ENCODE data around the gene ETV6.

Gene ETV6

DNA sequence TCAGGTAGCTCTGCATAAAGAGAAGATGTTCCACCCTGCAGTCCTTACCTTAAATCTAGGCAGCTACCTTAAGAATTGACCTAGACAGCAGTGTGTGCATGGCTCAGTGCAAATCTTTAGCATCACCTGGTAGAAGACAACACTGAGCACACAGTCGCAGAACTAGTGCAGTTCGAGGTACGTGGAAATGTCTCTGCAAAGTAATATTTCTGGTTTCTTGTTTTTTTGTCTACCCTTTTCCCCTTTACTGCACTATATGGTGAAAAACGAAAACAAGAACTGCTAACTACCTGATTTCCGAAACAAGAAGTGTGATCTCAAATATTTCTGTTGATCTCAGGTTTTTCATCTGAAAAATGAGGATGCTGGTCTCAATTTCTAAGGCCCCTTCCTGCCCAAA is 82.5 kb downstream of the ETV6 start:
- in situ Hi-C loops (cut with MboI; ENCODE audit: low sequenced_read_pairs): no loop called here

- in situ Hi-C loops (cut with MboI; ENCODE audit: low sequenced_read_pairs): no loop called here
Observed at GRCh38 chr12:11732715-11733114, 83.2 kb downstream of the ETV6 start.

DNA sequence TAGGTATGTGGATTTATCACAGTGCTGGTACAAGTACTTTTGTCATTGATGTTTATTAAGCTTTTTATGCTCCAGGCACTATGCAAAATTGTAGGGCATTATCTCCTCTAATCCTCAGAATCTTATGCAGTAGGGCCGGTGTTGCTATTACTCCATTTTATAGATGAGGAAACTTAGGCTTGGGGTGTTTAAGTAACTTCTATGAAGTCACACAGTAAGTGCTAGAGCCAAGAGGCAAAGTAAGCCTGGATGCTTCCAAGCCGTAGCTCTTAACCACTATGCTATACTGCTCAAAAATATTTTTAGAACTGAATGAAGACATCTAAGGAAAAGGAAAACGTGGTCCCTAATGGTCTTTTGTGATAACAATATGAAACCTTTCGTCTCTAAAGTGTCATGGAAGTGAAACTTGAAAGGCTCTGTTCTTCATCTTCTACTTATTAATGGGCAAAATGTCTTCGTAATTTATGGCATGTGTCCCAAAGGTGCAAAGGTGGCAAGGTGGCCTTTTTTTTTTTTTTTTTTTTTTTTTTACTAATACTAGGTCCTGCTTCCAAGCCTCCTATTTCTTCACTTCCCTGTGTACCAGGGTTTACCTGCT is 85.2 kb downstream of the ETV6 start:
- in situ Hi-C loops (cut with MboI; ENCODE audit: low sequenced_read_pairs): no loop called here

- in situ Hi-C loops (cut with MboI; ENCODE audit: low sequenced_read_pairs): no loop called here
Observed at GRCh38 chr12:11738450-11738849, 89.0 kb downstream of the ETV6 start.

- in situ Hi-C loops (cut with MboI; ENCODE audit: low sequenced_read_pairs): no loop called here
Observed at GRCh38 chr12:11739980-11740577, 90.6 kb downstream of the ETV6 start.

GRCh38 chr12:11741434-11742092 is 92.1 kb downstream of the ETV6 start:
- in situ Hi-C loops (cut with MboI; ENCODE audit: low sequenced_read_pairs): no loop called here

GRCh38 chr12:11743423-11744409 is 94.2 kb downstream of the ETV6 start:
- in situ Hi-C loops (cut with MboI; ENCODE audit: low sequenced_read_pairs): no loop called here

- in situ Hi-C loops (cut with MboI; ENCODE audit: low sequenced_read_pairs): no loop called here
Observed at GRCh38 chr12:11744410-11744801, 94.9 kb downstream of the ETV6 start.

DNA sequence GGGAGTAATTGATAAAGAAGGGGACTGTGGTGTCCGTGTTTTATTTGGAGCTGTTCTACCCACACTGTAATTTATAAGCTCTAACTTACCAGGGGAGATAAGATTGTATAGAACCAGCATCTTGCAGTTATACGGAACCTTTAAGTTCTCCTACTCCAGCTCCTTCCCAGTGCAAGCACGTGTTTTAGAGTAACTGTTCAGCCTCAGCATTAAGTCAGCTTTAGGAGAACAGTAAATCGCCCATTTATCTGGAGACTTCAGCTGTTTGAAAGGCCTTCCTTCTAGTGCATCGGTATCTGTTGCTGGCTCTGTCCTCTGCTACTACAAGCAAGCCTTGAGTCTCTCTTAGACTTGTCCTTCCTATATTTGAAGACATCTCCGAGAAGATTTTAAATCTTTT is 95.6 kb downstream of the ETV6 start:
- in situ Hi-C loops (cut with MboI; ENCODE audit: low sequenced_read_pairs): no loop called here

- in situ Hi-C loops (cut with MboI; ENCODE audit: low sequenced_read_pairs): no loop called here
Observed at GRCh38 chr12:11746024-11746771, 96.7 kb downstream of the ETV6 start.

DNA sequence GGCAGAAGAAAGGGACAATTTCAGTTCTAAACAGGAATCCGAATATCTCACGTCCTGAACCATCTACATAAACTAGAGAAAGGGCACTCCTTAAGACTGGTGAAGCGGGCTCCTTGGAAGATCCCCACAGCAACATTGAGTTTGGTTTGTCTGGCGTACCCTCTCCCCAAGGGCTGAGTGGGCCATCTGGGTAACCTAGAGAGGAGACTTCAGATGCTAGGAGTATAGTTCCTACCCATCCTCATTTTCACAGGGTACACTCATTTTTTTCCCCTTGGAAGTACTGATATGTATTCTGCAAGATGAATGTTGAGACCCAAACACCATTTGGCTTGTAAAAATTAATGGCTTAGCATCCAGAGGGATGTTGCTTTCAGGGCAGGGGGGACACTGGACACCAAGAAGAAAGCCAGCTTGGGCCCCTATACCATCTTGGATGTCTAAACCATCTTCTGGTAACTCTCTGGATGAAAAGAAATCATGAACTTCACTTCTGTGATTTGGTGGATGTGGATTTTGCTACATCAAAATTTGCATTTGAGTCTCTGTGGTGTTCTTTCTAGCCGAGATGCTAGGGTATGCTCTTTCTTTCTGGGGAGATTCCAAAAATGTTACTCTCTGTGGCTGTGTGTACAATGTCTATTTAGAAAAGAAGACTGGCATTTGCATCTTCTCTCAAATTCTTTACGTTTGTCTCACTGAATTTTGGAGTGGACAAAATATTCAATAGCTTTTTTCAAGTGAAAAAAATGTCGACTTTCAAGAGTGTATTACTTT is 97.7 kb downstream of the ETV6 start:
- in situ Hi-C loops (cut with MboI; ENCODE audit: low sequenced_read_pairs): no loop called here

DNA sequence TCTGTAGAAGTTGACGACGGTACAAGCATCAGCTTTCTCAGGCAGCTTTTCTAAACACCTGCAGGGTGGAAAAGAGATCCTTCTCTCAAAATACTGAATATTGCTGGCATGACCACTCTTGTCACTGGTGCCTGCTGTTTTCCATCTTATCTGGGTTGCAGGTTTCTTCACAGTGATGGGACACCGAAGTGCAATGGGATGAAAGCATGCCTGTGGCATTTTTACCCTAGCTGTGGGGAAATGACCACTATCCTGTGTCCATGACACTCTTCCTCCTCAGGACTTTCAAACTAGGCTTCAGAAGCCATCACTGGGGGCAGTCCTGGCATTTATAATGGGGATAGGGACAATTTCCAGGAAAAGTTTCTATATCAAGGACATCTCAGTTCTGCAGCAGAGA is 98.5 kb downstream of the ETV6 start:
- in situ Hi-C loops (cut with MboI; ENCODE audit: low sequenced_read_pairs): no loop called here

DNA sequence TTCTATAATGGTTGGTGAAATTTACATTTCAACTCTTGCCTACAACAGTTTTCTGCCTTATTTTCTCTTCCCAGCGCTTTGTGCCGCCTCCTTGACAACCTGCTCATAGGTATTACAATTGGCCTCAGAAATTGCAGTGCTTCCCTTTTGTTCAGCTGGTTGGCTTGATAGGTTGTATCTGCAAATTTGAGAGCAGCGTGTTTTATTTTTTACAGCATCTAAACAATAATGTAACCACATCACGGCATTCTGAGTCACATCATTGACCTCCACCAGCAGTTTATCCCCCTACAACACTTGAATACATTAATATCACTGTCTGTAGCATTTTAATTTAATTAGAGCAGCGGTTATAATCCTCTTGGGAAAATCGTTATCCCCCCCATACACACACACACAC is 99.4 kb downstream of the ETV6 start:
- in situ Hi-C loops (cut with MboI; ENCODE audit: low sequenced_read_pairs): no loop called here

GRCh38 chr12:11749943-11750690 is 100.6 kb downstream of the ETV6 start:
- in situ Hi-C loops (cut with MboI; ENCODE audit: low sequenced_read_pairs): no loop called here

GRCh38 chr12:11752403-11753149 is 103.1 kb downstream of the ETV6 start:
- in situ Hi-C loops (cut with MboI; ENCODE audit: low sequenced_read_pairs): no loop called here

- in situ Hi-C loops (cut with MboI; ENCODE audit: low sequenced_read_pairs): no loop called here
Observed at GRCh38 chr12:11753150-11753499, 103.7 kb downstream of the ETV6 start.

DNA sequence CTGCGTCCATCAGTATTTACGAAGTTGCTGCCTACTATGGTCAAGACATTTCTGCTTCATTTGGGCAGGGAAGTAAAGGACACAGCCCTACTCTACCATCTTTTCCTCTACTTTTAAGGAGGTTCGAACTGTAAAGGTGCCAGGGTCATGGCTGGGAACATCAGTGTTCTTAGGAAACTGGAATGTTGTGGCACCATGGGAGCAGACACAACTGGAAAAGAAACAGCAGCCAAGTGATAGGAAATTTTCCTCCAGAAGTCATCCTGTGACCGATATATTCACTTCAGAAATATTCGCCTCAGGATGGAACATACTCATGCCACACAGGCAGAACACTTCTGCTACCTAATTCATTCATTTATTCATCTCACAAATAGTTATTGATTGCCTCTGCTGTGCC is 104.4 kb downstream of the ETV6 start:
- in situ Hi-C loops (cut with MboI; ENCODE audit: low sequenced_read_pairs): no loop called here

- in situ Hi-C loops (cut with MboI; ENCODE audit: low sequenced_read_pairs): no loop called here
Observed at GRCh38 chr12:11754256-11754655, 104.8 kb downstream of the ETV6 start.
